Measurements from ENCODE around the gene SELENOV. TPM values are rescaled to one million over a fixed set of nuclear protein-coding genes. Genes with fewer than 3 reads are reported as not detected.

Gene SELENOV
- total RNA-seq, 1 experiment from 2014 or later, result not detected

DNA sequence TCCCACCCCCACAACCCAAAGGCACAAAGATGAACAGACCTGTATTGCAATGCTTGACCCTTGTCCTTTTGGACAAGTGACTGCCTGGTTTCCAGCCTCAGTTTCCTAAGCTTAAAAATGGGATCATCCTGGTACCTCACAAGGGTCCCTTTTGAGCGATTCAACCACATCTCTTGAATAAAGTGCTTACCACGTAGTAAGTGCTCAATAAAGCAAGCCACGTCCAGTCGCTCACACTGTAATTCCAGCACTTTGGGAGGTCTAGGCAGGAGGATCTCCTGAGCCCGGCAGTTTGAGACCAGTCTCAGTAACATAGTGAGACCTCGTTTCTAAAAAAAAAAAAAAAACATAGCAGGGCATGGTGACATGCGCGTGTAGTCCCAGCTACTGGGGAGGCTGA lies 15.0 kb upstream of the SELENOV start:
- Histone ChIP-seq H3K27ac (no peak overlapping the region), H3K4me1 (replicated peaks) (peaks cover 16% of the 10 kb centered on the region), H3K9me3 (replicated peaks) (peaks cover 9% of the 10 kb centered on the region; the same call in 1 of the 2 replicates), H3K36me3 (no peaks in the 10 kb centered on the region), H3K27me3 (replicated peaks) (peaks cover 67% of the 10 kb centered on the region), H3K4me3 (no peak overlapping the region)
- no peak for DNase-seq (ENCODE audit: low read depth in 1 of 2, low spot score in 2 of 2)

DNA sequence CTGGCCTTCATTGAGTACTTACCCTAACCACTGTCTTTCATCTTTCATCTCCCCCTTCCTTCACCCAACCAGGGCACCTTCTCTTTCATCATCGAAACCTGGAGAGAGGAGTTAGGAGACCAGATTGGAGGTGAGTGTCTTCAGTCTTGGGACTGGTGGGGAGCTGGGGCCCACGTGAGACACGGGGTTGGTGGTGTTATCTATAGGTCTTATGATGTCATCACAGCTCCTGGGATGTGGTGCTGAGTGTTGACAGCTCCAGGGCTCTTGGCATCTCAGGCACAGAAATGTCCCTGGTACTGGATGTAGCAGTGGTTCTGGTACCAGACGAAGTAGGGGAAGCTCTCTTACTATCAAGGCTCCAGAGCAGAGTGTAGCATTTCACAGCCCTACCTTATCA lies 14.4 kb upstream of the SELENOV start:
- H3K27me3 ChIP-seq (replicated peaks), result peaks cover 72% of the 10 kb centered on the region

DNA sequence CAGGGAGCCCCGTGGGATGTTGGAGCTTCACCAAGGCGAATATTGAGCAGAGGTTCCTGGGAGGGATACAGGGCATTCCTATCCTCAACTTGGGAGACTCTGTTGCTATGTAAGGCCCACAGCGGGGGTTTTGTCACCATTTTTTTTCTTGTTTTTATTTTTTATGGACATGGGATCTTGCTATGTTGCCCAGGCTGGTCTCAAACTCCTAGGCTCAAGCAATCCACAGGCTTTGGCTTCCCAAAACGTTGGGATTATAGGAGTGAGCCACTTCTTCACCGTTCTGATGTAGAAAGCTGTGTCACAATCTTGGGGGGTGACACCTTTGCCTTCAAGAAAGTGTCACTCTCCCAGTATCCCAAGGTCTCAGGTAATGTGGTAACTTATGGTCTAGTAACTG lies 13.6 kb upstream of the SELENOV start:
- Histone ChIP-seq H3K27me3 (replicated peaks) (peaks cover 75% of the 10 kb centered on the region), H3K4me3 (no peak overlapping the region), H3K9me3 (replicated peaks) (peaks cover 9% of the 10 kb centered on the region; the same call in 1 of the 2 replicates), H3K36me3 (no peaks in the 10 kb centered on the region), H3K4me1 (replicated peaks) (peaks cover 16% of the 10 kb centered on the region), H3K27ac (no peak overlapping the region)
- DNase-seq (ENCODE audit: low read depth in 1 of 2, low spot score in 2 of 2), result no peak

More for the DNA sequence above, 14.4 kb upstream of the SELENOV start:
- no peaks in the 10 kb centered on the region for H3K36me3 ChIP-seq
- H3K27ac ChIP-seq, result no peak overlapping the region
- peaks cover 16% of the 10 kb centered on the region for H3K4me1 ChIP-seq (replicated peaks)
- peaks cover 9% of the 10 kb centered on the region; the same call in 1 of the 2 replicates for H3K9me3 ChIP-seq (replicated peaks)
- no peak for DNase-seq (ENCODE audit: low read depth in 1 of 2, low spot score in 2 of 2)
- H3K4me3 ChIP-seq, result no peak overlapping the region

DNA sequence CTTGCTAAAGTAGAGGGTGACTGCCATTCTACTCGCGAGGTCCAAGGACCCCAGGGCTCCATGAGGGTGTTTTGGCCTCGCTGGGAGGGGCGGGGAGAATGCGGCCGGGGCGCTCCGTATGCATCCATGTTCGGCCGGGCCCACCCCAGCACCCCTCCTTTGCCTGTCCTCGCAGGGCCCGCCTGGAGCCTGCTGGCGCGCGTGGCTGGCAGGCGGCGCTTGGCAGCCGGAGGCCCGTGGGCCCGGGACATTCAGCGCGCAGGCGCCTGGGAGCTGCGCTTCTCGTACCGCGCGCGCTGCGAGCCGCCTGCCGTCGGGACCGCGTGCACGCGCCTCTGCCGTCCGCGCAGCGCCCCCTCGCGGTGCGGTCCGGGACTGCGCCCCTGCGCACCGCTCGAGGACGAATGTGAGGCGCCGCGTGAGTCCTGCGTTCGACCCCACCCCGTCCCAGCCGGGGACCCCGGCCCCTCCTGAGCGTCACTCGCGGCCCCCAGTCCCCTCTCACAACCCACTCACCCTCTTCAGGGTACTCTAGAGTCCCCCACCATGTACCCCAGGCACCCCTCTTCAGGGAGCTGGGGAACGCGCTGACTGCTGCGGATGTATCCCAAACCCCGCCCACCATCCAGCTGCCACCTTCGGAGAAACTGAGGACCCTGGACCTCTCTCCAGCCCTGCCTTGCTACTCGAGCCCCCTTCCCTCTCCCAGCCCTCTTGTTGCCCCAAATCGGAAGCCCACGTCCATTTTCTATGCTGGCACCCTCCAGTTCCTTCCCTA lies 12.1 kb upstream of the SELENOV start:
- peak in 1 of 2 experiments; percentile 22 for DNase-seq (ENCODE audit: low read depth in 1 of 2, low spot score in 2 of 2)
- Histone ChIP-seq H3K27ac (no peak overlapping the region), H3K27me3 (replicated peaks) (peaks cover 76% of the 10 kb centered on the region), H3K4me3 (no peak overlapping the region), H3K9me3 (replicated peaks) (peaks cover 14% of the 10 kb centered on the region), H3K36me3 (no peaks in the 10 kb centered on the region), H3K4me1 (replicated peaks) (peaks cover 25% of the 10 kb centered on the region)

DNA sequence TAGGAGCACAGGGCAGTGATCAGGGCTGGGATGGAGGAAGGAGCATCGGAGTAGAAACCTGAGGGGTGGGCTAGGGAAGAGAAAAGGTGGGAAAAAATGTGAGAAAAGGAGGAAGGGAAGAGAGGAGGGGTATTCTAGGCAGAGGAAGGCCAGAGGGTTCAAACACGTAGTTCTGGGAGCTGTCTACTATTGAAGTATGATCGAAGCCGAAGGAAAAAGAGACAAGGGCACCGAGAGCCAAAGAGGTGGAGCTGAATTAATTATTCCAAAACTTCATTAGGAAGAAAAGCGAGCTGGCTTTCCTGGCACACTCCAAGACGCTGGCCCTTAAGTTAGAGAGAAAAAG lies 8.4 kb upstream of the SELENOV start:
- no peak for DNase-seq (ENCODE audit: low read depth in 1 of 2, low spot score in 2 of 2)
- H3K4me1 ChIP-seq (replicated peaks), result peaks cover 18% of the 10 kb centered on the region
- H3K9me3 ChIP-seq (replicated peaks), result peaks cover 14% of the 10 kb centered on the region
- H3K27me3 ChIP-seq (replicated peaks), result peaks cover 54% of the 10 kb centered on the region
- no peak overlapping the region for H3K4me3 ChIP-seq
- no peaks in the 10 kb centered on the region for H3K36me3 ChIP-seq
- H3K27ac ChIP-seq, result no peak overlapping the region

DNA sequence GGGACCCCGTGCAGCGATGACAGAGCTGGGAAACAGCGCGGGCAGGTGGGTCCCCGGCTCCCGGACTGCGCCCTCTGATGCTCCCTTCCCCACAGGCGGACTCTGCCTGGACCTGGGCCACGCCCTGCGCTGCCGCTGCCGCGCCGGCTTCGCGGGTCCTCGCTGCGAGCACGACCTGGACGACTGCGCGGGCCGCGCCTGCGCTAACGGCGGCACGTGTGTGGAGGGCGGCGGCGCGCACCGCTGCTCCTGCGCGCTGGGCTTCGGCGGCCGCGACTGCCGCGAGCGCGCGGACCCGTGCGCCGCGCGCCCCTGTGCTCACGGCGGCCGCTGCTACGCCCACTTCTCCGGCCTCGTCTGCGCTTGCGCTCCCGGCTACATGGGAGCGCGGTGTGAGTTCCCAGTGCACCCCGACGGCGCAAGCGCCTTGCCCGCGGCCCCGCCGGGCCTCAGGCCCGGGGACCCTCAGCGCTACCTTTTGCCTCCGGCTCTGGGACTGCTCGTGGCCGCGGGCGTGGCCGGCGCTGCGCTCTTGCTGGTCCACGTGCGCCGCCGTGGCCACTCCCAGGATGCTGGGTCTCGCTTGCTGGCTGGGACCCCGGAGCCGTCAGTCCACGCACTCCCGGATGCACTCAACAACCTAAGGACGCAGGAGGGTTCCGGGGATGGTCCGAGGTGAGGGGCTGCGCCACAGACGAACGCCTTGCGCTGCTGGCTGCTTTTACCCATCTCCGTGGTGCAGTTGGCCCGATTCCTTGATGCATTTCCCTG lies 7.8 kb upstream of the SELENOV start:
- peaks cover 53% of the 10 kb centered on the region for H3K27me3 ChIP-seq (replicated peaks)
- no peak overlapping the region for H3K27ac ChIP-seq
- H3K36me3 ChIP-seq, result no peaks in the 10 kb centered on the region
- peak in 1 of 2 experiments; percentile 21 for DNase-seq (ENCODE audit: low read depth in 1 of 2, low spot score in 2 of 2)
- peaks cover 14% of the 10 kb centered on the region for H3K9me3 ChIP-seq (replicated peaks)
- peak overlapping the region; percentile 35 for H3K4me3 ChIP-seq
- peaks cover 18% of the 10 kb centered on the region for H3K4me1 ChIP-seq (replicated peaks)

DNA sequence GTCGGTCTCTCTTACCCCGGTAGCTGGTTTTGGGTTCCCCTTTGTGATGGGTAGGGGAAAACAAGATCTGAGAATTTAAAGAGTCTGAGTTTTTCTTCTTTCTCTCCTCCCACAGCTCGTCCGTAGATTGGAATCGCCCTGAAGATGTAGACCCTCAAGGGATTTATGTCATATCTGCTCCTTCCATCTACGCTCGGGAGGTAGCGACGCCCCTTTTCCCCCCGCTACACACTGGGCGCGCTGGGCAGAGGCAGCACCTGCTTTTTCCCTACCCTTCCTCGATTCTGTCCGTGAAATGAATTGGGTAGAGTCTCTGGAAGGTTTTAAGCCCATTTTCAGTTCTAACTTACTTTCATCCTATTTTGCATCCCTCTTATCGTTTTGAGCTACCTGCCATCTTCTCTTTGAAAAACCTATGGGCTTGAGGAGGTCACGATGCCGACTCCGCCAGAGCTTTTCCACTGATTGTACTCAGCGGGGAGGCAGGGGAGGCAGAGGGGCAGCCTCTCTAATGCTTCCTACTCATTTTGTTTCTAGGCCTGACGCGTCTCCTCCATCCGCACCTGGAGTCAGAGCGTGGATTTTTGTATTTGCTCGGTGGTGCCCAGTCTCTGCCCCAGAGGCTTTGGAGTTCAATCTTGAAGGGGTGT lies 7.1 kb upstream of the SELENOV start:
- no peaks in the 10 kb centered on the region for H3K36me3 ChIP-seq
- H3K27ac ChIP-seq, result no peak overlapping the region
- peaks cover 48% of the 10 kb centered on the region for H3K27me3 ChIP-seq (replicated peaks)
- H3K4me1 ChIP-seq (replicated peaks), result peaks cover 14% of the 10 kb centered on the region
- peak overlapping the region; percentile 35 for H3K4me3 ChIP-seq
- DNase-seq (ENCODE audit: low read depth in 1 of 2, low spot score in 2 of 2), result no peak
- peaks cover 9% of the 10 kb centered on the region for H3K9me3 ChIP-seq (replicated peaks)

DNA sequence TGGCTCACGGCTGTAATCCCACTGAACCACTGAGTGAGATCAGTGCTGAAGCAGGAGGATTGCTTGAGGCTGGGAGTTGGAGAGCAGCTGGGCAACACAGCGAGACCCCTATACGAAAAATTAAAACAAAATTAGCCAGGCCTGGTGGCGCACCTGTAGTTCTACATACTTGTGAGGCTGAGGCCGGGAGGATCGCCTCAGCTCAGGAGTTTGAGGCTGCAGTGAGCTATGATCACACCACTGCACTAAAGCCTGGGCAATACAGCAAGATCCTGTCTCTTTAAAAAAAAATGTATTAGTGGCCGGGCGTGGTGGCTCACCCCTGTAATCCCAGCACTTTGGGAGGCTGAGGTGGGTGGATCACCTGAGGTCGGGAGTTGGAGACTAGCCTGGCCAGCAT lies 6.3 kb upstream of the SELENOV start:
- Histone ChIP-seq H3K9me3 (replicated peaks) (peaks cover 5% of the 10 kb centered on the region; the same call in 1 of the 2 replicates), H3K4me1 (replicated peaks) (peaks cover 12% of the 10 kb centered on the region), H3K27ac (no peak overlapping the region), H3K4me3 (no peak overlapping the region), H3K36me3 (no peaks in the 10 kb centered on the region), H3K27me3 (replicated peaks) (peaks cover 48% of the 10 kb centered on the region)
- no peak for DNase-seq (ENCODE audit: low read depth in 1 of 2, low spot score in 2 of 2)

DNA sequence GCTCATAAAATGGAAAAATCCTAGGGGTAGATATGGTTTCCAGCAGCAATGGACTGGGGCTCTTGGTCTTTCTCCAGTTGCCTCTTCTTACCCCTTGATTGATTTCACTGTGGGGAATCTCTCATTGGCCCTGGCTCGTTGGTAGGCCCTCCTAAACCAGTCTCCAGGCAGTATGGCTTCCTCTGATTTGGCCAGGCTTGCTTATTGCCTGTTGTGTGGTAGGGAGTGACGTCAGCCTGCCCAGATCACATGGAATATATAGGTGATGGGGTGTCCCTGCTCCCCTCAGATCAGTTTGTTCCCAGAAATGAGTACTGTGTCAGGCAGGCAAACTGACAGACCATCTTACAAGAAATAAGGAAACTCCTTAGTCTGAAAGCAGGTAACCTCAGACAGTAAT lies 5.7 kb upstream of the SELENOV start:
- Histone ChIP-seq H3K27me3 (replicated peaks) (peaks cover 49% of the 10 kb centered on the region), H3K4me1 (replicated peaks) (peaks cover 12% of the 10 kb centered on the region), H3K4me3 (no peak overlapping the region), H3K36me3 (no peaks in the 10 kb centered on the region), H3K27ac (no peak overlapping the region), H3K9me3 (replicated peaks) (peaks cover 5% of the 10 kb centered on the region; the same call in 1 of the 2 replicates)
- no peak for DNase-seq (ENCODE audit: low read depth in 1 of 2, low spot score in 2 of 2)

DNA sequence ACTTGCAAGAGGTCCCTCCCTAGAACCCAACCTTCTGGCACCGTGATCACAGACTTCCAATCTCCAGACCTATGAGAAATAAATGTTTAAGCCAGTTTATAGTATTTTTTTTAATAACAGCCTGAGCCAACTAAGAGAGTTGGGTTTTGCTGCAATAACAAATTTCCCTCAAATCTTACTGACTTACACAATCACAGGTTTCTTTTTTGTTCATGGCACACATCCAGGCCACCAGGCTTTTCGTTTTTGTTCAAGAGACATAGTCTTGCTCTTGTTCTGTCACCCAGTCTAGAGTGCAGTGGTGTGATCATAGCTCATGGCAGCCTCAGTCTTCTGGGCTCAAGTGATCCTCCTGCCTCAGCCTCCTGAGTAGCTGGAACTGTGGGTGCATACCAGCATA lies 2.0 kb upstream of the SELENOV start:
- no peaks in the 10 kb centered on the region for H3K9me3 ChIP-seq (replicated peaks)
- H3K36me3 ChIP-seq, result no peaks in the 10 kb centered on the region
- H3K4me3 ChIP-seq, result no peak overlapping the region
- H3K27ac ChIP-seq, result no peak overlapping the region
- peaks cover 10% of the 10 kb centered on the region for H3K4me1 ChIP-seq (replicated peaks)
- H3K27me3 ChIP-seq (replicated peaks), result peaks cover 58% of the 10 kb centered on the region
- no peak for DNase-seq (ENCODE audit: low read depth in 1 of 2, low spot score in 2 of 2)

DNA sequence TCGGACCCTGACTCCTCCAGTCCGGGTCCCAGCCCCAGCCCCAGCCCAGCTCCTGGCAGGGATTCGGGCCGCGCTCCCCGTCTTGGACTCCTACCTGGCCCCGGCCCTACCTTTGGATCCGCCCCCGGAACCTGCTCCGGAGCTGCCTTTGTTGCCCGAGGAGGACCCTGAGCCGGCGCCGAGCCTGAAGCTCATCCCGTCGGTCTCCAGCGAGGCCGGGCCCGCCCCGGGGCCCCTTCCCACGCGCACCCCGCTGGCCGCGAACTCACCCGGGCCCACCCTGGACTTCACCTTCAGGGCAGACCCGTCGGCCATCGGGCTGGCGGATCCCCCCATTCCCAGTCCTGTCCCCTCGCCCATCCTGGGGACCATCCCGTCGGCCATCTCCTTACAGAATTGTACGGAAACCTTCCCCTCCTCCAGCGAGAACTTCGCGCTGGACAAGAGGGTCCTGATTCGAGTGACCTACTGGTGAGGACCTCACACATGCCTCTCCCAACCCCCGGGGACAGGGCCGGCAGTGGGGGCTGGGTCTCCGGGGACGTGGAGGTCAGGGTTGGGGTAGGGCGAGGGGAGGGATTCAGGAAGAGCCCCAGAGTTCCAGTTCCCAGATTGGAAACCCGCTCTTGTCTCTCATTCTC lies 732 bp downstream of the SELENOV start:
- H3K9me3 ChIP-seq (replicated peaks), result no peaks in the 10 kb centered on the region
- peaks cover 48% of the 10 kb centered on the region for H3K27me3 ChIP-seq (replicated peaks)
- no peaks in the 10 kb centered on the region for H3K36me3 ChIP-seq
- peaks cover 10% of the 10 kb centered on the region for H3K4me1 ChIP-seq (replicated peaks)
- no peak for DNase-seq (ENCODE audit: low read depth in 1 of 2, low spot score in 2 of 2)
- H3K4me3 ChIP-seq, result no peak overlapping the region
- no peak overlapping the region for H3K27ac ChIP-seq

DNA sequence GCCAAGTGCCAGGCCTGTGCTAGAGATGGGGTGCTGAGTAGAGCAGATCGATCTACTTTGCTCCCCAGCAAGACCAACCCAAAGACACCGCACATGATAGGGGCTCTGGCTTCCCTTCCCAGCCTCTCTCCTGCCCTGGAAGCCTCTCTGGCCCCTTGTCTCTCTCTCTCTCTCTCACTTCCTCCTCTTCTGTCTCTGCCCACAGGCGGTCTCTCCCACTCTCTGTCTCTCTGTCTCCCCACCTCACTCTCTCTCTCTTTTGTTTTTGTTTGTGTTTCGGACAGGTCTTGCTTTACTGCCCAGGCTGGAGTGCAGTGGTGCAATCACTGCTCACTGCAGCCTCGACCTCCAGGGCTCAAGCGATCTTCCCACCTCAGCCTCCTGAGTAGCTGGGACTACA lies 1.3 kb downstream of the SELENOV start:
- Histone ChIP-seq H3K36me3 (no peaks in the 10 kb centered on the region), H3K4me3 (no peak overlapping the region), H3K27ac (no peak overlapping the region), H3K27me3 (replicated peaks) (peaks cover 48% of the 10 kb centered on the region), H3K4me1 (replicated peaks) (peaks cover 10% of the 10 kb centered on the region), H3K9me3 (replicated peaks) (no peaks in the 10 kb centered on the region)
- no peak for DNase-seq (ENCODE audit: low read depth in 1 of 2, low spot score in 2 of 2)

DNA sequence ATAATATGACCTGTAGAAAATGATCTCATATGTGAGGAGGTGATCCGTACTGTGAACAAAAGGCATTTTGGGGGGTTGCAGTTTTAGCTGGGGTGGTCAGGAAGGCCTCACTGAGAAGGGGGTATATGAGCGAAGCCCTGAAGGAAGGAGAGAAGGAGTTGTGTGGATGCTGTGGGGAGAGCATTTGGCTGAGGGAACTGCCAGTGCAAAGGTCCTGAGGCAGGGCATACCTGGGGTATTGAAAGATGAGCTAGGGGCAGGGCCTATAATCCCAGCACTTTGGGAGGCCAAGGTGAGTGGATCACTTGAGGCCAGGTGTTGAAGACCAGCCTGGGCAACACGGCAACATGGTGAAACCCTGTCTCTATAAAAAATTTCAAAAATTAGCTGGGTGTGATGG lies 2.5 kb downstream of the SELENOV start:
- Histone ChIP-seq H3K36me3 (no peaks in the 10 kb centered on the region), H3K4me3 (no peak overlapping the region), H3K27ac (no peak overlapping the region), H3K4me1 (replicated peaks) (peaks cover 10% of the 10 kb centered on the region), H3K27me3 (replicated peaks) (peaks cover 48% of the 10 kb centered on the region), H3K9me3 (replicated peaks) (no peaks in the 10 kb centered on the region)
- no peak for DNase-seq (ENCODE audit: low read depth in 1 of 2, low spot score in 2 of 2)

Data from SJSA1 (cell line).